H9 (cell line): ENCODE data around the gene VWF. TPM values are rescaled to one million over a fixed set of nuclear protein-coding genes. Genes with fewer than 3 reads are reported as not detected.

ENCODE experiments used
- DNase-seq: peaks from one replicate; pipeline ENCODE4 v3.0.0-alpha.2; 2017
- H2AFZ ChIP-seq: one replicate; pipeline ENCODE4 v1.6.1; 2013; ENCODE audit warnings: mild to moderate bottlenecking, low read length, control low read depth, moderate library complexity
- H2AK5ac ChIP-seq: 2 replicates; pipeline ENCODE4 v1.6.1; 2013; ENCODE audit warnings: low read length, control low read depth, mixed read lengths; ENCODE audit not compliant: insufficient read length
- H2BK120ac ChIP-seq: one replicate; pipeline ENCODE4 v1.6.1; 2013; ENCODE audit warnings: low read depth, mild to moderate bottlenecking, low read length, control low read depth, inconsistent platforms; ENCODE audit not compliant: poor library complexity, severe bottlenecking
- H2BK12ac ChIP-seq: 2 replicates; pipeline ENCODE4 v1.6.1; 2013; ENCODE audit warnings: low read length, control low read depth, mixed read lengths, low read depth; ENCODE audit not compliant: insufficient read length
- H2BK15ac ChIP-seq: 2 replicates; pipeline ENCODE4 v1.6.1; 2013; ENCODE audit warnings: low read depth, low read length, control low read depth
- H2BK20ac ChIP-seq: one replicate; pipeline ENCODE4 v1.6.1; 2013; ENCODE audit warnings: low read depth, mild to moderate bottlenecking, low read length, control low read depth, inconsistent platforms; ENCODE audit not compliant: poor library complexity, severe bottlenecking
- H2BK5ac ChIP-seq: 2 replicates; pipeline ENCODE4 v1.6.1; 2013; ENCODE audit warnings: low read length, control low read depth, mixed read lengths; ENCODE audit not compliant: insufficient read length
- H3K14ac ChIP-seq: 2 replicates; pipeline ENCODE4 v1.6.1; 2013; ENCODE audit warnings: low read length, control low read depth; ENCODE audit not compliant: insufficient read depth
- H3K18ac ChIP-seq: 2 replicates; pipeline ENCODE4 v1.6.1; 2013; ENCODE audit warnings: low read depth, mild to moderate bottlenecking, mixed read lengths, low read length, control low read depth; ENCODE audit not compliant: insufficient read length
- H3K23ac ChIP-seq: 2 replicates; pipeline ENCODE4 v1.6.1; 2013; ENCODE audit warnings: low read length, control low read depth, mixed read lengths, low read depth; ENCODE audit not compliant: insufficient read length
- H3K23me2 ChIP-seq: 2 replicates; pipeline ENCODE4 v1.6.1; 2013; ENCODE audit warnings: low read depth, mild to moderate bottlenecking, mixed read lengths, low read length, control low read depth; ENCODE audit not compliant: insufficient read length, poor library complexity, severe bottlenecking
- H3K27ac ChIP-seq: 2 replicates; pipeline ENCODE4 v1.5.1; 2013; ENCODE audit warnings: low read length, control low read depth, mixed read lengths, low read depth; ENCODE audit not compliant: insufficient read length
- H3K27me3 ChIP-seq: 2 replicates; pipeline ENCODE4 v1.6.1; 2013; ENCODE audit warnings: low read length, control low read depth, inconsistent platforms; ENCODE audit not compliant: insufficient read depth
- H3K4ac ChIP-seq: 2 replicates; pipeline ENCODE4 v1.6.1; 2013; ENCODE audit warnings: low read depth, mild to moderate bottlenecking, control low read depth, inconsistent platforms, low read length, moderate library complexity
- H3K4me1 ChIP-seq: 2 replicates; pipeline ENCODE4 v1.6.1; 2013; ENCODE audit warnings: low read length, control low read depth, inconsistent platforms; ENCODE audit not compliant: insufficient read depth
- H3K4me2 ChIP-seq: 2 replicates; pipeline ENCODE4 v1.6.1; 2013; ENCODE audit warnings: low read length, control low read depth, mixed read lengths; ENCODE audit not compliant: insufficient read length, insufficient read depth
- H3K56ac ChIP-seq: 2 replicates; pipeline ENCODE4 v1.6.1; 2013; ENCODE audit warnings: low read depth, mild to moderate bottlenecking, mixed read lengths, low read length, control low read depth; ENCODE audit not compliant: insufficient read length
- H3K79me1 ChIP-seq: 2 replicates; pipeline ENCODE4 v1.6.1; 2013; ENCODE audit warnings: low read depth, mild to moderate bottlenecking, moderate library complexity, low read length, control low read depth, inconsistent platforms; ENCODE audit not compliant: insufficient read depth, poor library complexity, severe bottlenecking
- H3K79me2 ChIP-seq: 2 replicates; pipeline ENCODE4 v1.6.1; 2013; ENCODE audit warnings: low read length, control low read depth, inconsistent platforms; ENCODE audit not compliant: insufficient read depth
- H3K9ac ChIP-seq: 2 replicates; pipeline ENCODE4 v1.6.1; 2013; ENCODE audit warnings: low read length, control low read depth, mixed read lengths; ENCODE audit not compliant: insufficient read length; ENCODE audit errors: extremely low read depth
- H3K9me3 ChIP-seq: one replicate; pipeline ENCODE4 v1.6.1; 2013; ENCODE audit warnings: low read depth, low read length, inconsistent platforms; ENCODE audit not compliant: control insufficient read depth
- H3T11ph ChIP-seq: one replicate; pipeline ENCODE4 v1.6.1; 2013; ENCODE audit warnings: mild to moderate bottlenecking, low read length, control low read depth, inconsistent platforms
- H4K20me1 ChIP-seq: one replicate; pipeline ENCODE4 v1.6.1; 2013; ENCODE audit not compliant: control insufficient read depth, insufficient read length, insufficient read depth
- H4K5ac ChIP-seq: 2 replicates; pipeline ENCODE4 v1.6.1; 2013; ENCODE audit warnings: low read depth, mild to moderate bottlenecking, mixed read lengths, low read length, control low read depth; ENCODE audit not compliant: insufficient read length
- H4K8ac ChIP-seq: replicated peaks from 2 replicates; pipeline ENCODE4 v1.6.1; 2013; ENCODE audit warnings: low read length, control low read depth, mixed read lengths, low read depth; ENCODE audit not compliant: insufficient read length
- H4K91ac ChIP-seq: 2 replicates; pipeline ENCODE4 v1.6.1; 2013; ENCODE audit warnings: low read depth, mild to moderate bottlenecking, moderate library complexity, mixed read lengths, low read length, control low read depth; ENCODE audit not compliant: insufficient read length
- H3K27ac Mint-ChIP-seq, 3 experiments: 2 replicates in 2 of 3; 3 replicates in 1 of 3; pipeline ENCODE4 v1.8.0; 2020 to 2021; ENCODE audit warnings: mixed read lengths in 3 of 3, mild to moderate bottlenecking in 1 of 3, moderate library complexity in 1 of 3
- H3K27me3 Mint-ChIP-seq: 2 replicates; pipeline ENCODE4 v1.8.0; 2021; ENCODE audit warnings: low read depth, mild to moderate bottlenecking, moderate library complexity, mixed read lengths
- H3K36me3 Mint-ChIP-seq, 3 experiments: 2 replicates in 2 of 3; 3 replicates in 1 of 3; pipeline ENCODE4 v1.8.0; 2020 to 2021; ENCODE audit warnings: low read depth in 3 of 3, mixed read lengths in 3 of 3; ENCODE audit not compliant: insufficient read depth in 1 of 3
- H3K4me1 Mint-ChIP-seq, 2 experiments: 2 replicates each; pipeline ENCODE4 v1.8.0; 2020; ENCODE audit warnings: mixed read lengths in 2 of 2
- H3K4me3 Mint-ChIP-seq, 2 experiments: 2 replicates in 1 of 2; 3 replicates in 1 of 2; pipeline ENCODE4 v1.8.0; 2020 to 2021; ENCODE audit warnings: mild to moderate bottlenecking in 2 of 2, mixed read lengths in 2 of 2, moderate library complexity in 1 of 2
- H3K9me3 Mint-ChIP-seq, 2 experiments: 2 replicates in 1 of 2; 3 replicates in 1 of 2; pipeline ENCODE4 v1.8.0; 2020; ENCODE audit warnings: mild to moderate bottlenecking in 2 of 2, mixed read lengths in 2 of 2, moderate library complexity in 1 of 2
- CTCF ChIP-seq: fragments of 200-600 bp; sonication (generic); conservative IDR thresholded peaks from 3 replicates; pipeline ENCODE4 v1.8.0; 2021; ENCODE audit warnings: antibody characterized with exemption, mild to moderate bottlenecking
- WGBS: extraction: QIAGEN DNeasy Blood & Tissue Kit; methylation state at CpG from one replicate; pipeline ENCODE4 v1.1.7; 2013; ENCODE audit warnings: missing lambda C conversion rate, low lambda C conversion rate, mixed read lengths; ENCODE audit not compliant: insufficient read length; ENCODE audit errors: extremely low coverage; 5-methylcytosine and 5-hydroxymethylcytosine counted together
- total RNA-seq: library from RNA; stranded (reverse); gene quantifications from 2 replicates; pipeline ENCODE4 v1.2.1, GENCODE V29; 2021

VWF gene
- total RNA-seq, 1 experiment from 2014 or later = 0.17 TPM

DNA sequence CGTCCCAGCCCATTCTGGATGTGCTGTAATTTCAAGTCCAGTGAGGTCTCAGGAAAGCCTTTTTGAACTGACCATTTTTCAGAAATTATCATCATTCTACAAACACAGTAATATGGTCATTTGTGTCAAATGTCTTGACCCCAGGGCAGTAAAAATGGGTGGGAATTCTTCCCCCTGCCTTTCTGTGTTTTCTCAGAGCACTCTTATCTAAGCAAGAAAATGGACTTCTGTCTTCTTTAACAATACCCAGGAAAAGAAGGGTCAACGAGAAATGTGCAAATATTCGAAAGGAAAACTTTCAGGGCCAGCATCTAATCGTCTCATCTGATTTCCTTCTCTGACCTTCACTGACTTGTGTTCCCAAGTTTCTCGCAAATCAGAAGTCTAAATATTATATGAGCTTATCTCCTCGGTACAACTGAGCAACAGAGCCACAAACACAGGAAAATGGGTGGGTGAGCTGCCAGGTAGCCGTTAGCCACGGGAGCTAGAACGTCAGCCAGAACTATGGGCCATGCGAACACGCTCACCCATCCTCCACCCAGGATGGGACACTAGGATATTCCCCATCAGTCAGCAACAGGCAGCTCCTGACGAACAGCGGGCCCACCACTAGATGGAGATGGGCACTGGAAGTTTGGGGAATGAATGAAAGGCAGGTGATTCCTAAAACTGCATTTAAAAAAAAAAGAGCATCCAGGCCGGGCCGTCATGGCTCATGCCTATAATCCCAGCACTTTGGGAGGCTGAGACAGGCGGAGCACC is 57.1 kb downstream of the VWF start:
- H3K18ac ChIP-seq = no peak overlapping the region
- H3K79me1 ChIP-seq = no peaks in the 10 kb centered on the region
- no peaks in the 10 kb centered on the region; a peak in 1 of 5 replicates for H3K9me3 Mint-ChIP-seq
- H2BK120ac ChIP-seq = no peak overlapping the region
- no peak overlapping the region for H3K23ac ChIP-seq
- H3K4me3 Mint-ChIP-seq = no peak overlapping the region
- H2BK20ac ChIP-seq = no peak overlapping the region
- no peak overlapping the region for H3T11ph ChIP-seq
- no peaks in the 10 kb centered on the region for H3K79me2 ChIP-seq
- peaks cover 2% of the 10 kb centered on the region; the same call in 1 of the 2 replicates for H3K27me3 Mint-ChIP-seq
- no peaks in the 10 kb centered on the region for H3K9me3 ChIP-seq
- peak; percentile 86 for DNase-seq
- no peaks in the 10 kb centered on the region for H3K27me3 ChIP-seq
- H3K36me3 Mint-ChIP-seq = no peaks in the 10 kb centered on the region; a peak in 1 of 7 replicates
- H3K4me1 Mint-ChIP-seq = peaks cover 26 to 35% of the 10 kb centered on the region in 2 experiments
- no peaks in the 10 kb centered on the region for H4K20me1 ChIP-seq
- no peak overlapping the region for H4K5ac ChIP-seq
- no CpG with 5 or more reads among the region's 16 CpGs for WGBS
- H3K27ac ChIP-seq = no peak overlapping the region
- no peak overlapping the region for H3K9ac ChIP-seq
- no peaks in the 10 kb centered on the region for H3K4me1 ChIP-seq
- no peak overlapping the region for H3K4me2 ChIP-seq
- no peak overlapping the region for H4K8ac ChIP-seq
- H3K23me2 ChIP-seq = no peaks in the 10 kb centered on the region
- H2BK15ac ChIP-seq = no peak overlapping the region
- no peak overlapping the region for H3K14ac ChIP-seq
- H2AFZ ChIP-seq = no peak overlapping the region
- no peak overlapping the region for H3K4ac ChIP-seq
- no peak overlapping the region for H2BK12ac ChIP-seq
- TF ChIP-seq CTCF = peak; percentile 76
- no peak overlapping the region for H4K91ac ChIP-seq
- H2AK5ac ChIP-seq = no peak overlapping the region
- no peak overlapping the region for H3K27ac Mint-ChIP-seq
- no peak overlapping the region for H2BK5ac ChIP-seq
- no peak overlapping the region for H3K56ac ChIP-seq
